GM12878 (cell line): ENCODE measurements around the gene RASGEF1B. TPM values are rescaled to one million over a fixed set of nuclear protein-coding genes. Genes with fewer than 3 reads are reported as not detected.

ENCODE experiments used
- ATAC-seq: fragments of 200-7000 bp; cut with Tn5 transposase; 3 replicates; pipeline ENCODE4 v1.9.1; 2020; ENCODE audit warnings: mild to moderate bottlenecking, moderate library complexity
- BruUV-seq: library from RNA; stranded (reverse); fragments of 400-500 nt; replicated peaks from 2 replicates; lab custom pipeline; 2021; lab: Mats Ljungman, UMichigan
- CTCF ChIA-PET: fragments of 300-600 bp; sonication (Branson Sonifier 250); formaldehyde crosslinking; extraction: SDS; loops from one replicate; lab custom pipeline; 2021; ENCODE audit warnings: inconsistent platforms; lab: Yijun Ruan, JAX
- POLR2A ChIA-PET: fragments of 350-600 bp; formaldehyde crosslinking; extraction: SDS; loops from one replicate; lab custom pipeline; 2021; ENCODE audit warnings: inconsistent platforms; lab: Charles Lee
- RAD21 ChIA-PET: fragments of 300-600 bp; sonication (Branson Sonifier 250); formaldehyde crosslinking; loops from one replicate; lab custom pipeline; 2023; ENCODE audit warnings: antibody characterized with exemption; ENCODE audit not compliant: unreplicated experiment; lab: Charles Lee
- SMC1A ChIA-PET: fragments of 300-600 bp; sonication (Branson Sonifier 250); formaldehyde crosslinking; loops from one replicate; lab custom pipeline; 2023; ENCODE audit not compliant: unreplicated experiment, uncharacterized antibody; lab: Charles Lee
- DNase-seq: peaks from one replicate; pipeline ENCODE4 v3.0.0-alpha.2; 2011; ENCODE audit warnings: low read depth, low spot score
- FAIRE-seq: peaks from 3 replicates; lab custom pipeline; 2011; peaks lifted over from hg19 to GRCh38; lab: Jason Lieb, UNC
- H2AFZ ChIP-seq: 2 replicates; pipeline ENCODE4 v1.6.0; 2011; ENCODE audit warnings: low read depth, low read length, control low read depth; ENCODE audit not compliant: control insufficient read depth
- H3K27ac ChIP-seq: 2 replicates; pipeline ENCODE4 v1.5.1; 2011; ENCODE audit warnings: control low read depth; ENCODE audit not compliant: control insufficient read depth, insufficient read depth
- H3K27me3 ChIP-seq, 2 experiments: replicated peaks in 1 of 2; 2 replicates each; pipeline versions ENCODE4 v1.6.0 to v1.6.1; 2011; ENCODE audit warnings: low read length in 1 of 2; ENCODE audit not compliant: control insufficient read depth in 2 of 2, insufficient read depth in 2 of 2
- H3K36me3 ChIP-seq, 2 experiments: 2 replicates each; pipeline ENCODE4 v1.5.1; 2011; ENCODE audit warnings: low read length in 1 of 2; ENCODE audit not compliant: control insufficient read depth in 2 of 2, insufficient read depth in 2 of 2
- H3K4me1 ChIP-seq: 2 replicates; pipeline ENCODE4 v1.6.1; 2011; ENCODE audit warnings: mild to moderate bottlenecking, low read length, moderate library complexity, mixed read lengths; ENCODE audit not compliant: control insufficient read depth, insufficient read depth
- H3K4me2 ChIP-seq: 2 replicates; pipeline ENCODE4 v1.6.0; 2011; ENCODE audit warnings: control low read depth; ENCODE audit not compliant: control insufficient read depth, insufficient read depth
- H3K4me3 ChIP-seq: fragments of 200-600 bp; sonication (generic); 2 replicates; pipeline ENCODE4 v1.5.1; 2016
- H3K79me2 ChIP-seq: 2 replicates; pipeline ENCODE4 v1.6.0; 2011; ENCODE audit warnings: low read length; ENCODE audit not compliant: control insufficient read depth, insufficient read depth
- H3K9ac ChIP-seq: 2 replicates; pipeline ENCODE4 v1.8.0; 2011; ENCODE audit warnings: low read length, control low read depth, mixed read lengths; ENCODE audit not compliant: control insufficient read depth, insufficient read depth
- H3K9me3 ChIP-seq: replicated peaks from 3 replicates; pipeline ENCODE4 v1.5.1; 2011; ENCODE audit warnings: mild to moderate bottlenecking, low read length; ENCODE audit not compliant: control insufficient read depth, insufficient read depth
- H4K20me1 ChIP-seq: 2 replicates; pipeline ENCODE4 v1.6.0; 2011; ENCODE audit not compliant: control insufficient read depth, insufficient read depth
- CBFB ChIP-seq: IDR thresholded peaks from 2 replicates; pipeline ENCODE4 v1.6.1; 2016; ENCODE audit warnings: antibody characterized with exemption, low read depth
- CBX5 ChIP-seq: sonication (generic); IDR thresholded peaks from 2 replicates; pipeline ENCODE4 v1.6.1; 2016; ENCODE audit warnings: low read depth, moderate library complexity, mild to moderate bottlenecking, inconsistent platforms
- ELK1 ChIP-seq: IDR thresholded peaks from 2 replicates; pipeline ENCODE4 v1.6.1; 2012; ENCODE audit warnings: low read depth, low read length, improper control_type of control experiment
- ETV6 ChIP-seq, 2 experiments: fragments of 450-650 bp in 1 of 2; IDR thresholded peaks in 1 of 2; conservative IDR thresholded peaks in 1 of 2; 2 replicates each; pipeline ENCODE4 v1.6.1; 2014; ENCODE audit warnings: antibody characterized with exemption in 1 of 2, borderline replicate concordance in 1 of 2, low read depth in 1 of 2, mild to moderate bottlenecking in 1 of 2, moderate library complexity in 1 of 2
- LARP7 ChIP-seq: fragments of 450-650 bp; IDR thresholded peaks from 2 replicates; pipeline ENCODE4 v1.6.1; 2017; ENCODE audit warnings: mild to moderate bottlenecking
- MEF2B ChIP-seq: fragments of 450-650 bp; IDR thresholded peaks from 2 replicates; pipeline ENCODE4 v1.6.1; 2018; ENCODE audit warnings: mild to moderate bottlenecking, moderate library complexity; ENCODE audit not compliant: partially characterized antibody, poor library complexity, severe bottlenecking
- RAD51 ChIP-seq: fragments of 450-650 bp; IDR thresholded peaks from 2 replicates; pipeline ENCODE4 v1.6.1; 2016; ENCODE audit warnings: moderate library complexity, mild to moderate bottlenecking, inconsistent platforms
- RELA ChIP-seq: fragments of 450-650 bp; IDR thresholded peaks from 2 replicates; pipeline ENCODE4 v1.8.0; 2014; ENCODE audit warnings: borderline replicate concordance; ENCODE audit not compliant: partially characterized antibody
- SP1 ChIP-seq: IDR thresholded peaks from one replicate; pipeline ENCODE4 v1.6.1; 2011; ENCODE audit warnings: low read depth, low read length
- in situ Hi-C: fragments of 300-500 bp; cut with MboI; formaldehyde crosslinking; loops from 9 replicates; pipeline ENCODE4 v1.14.3; 2018; ENCODE audit warnings: mixed read lengths
- intact Hi-C: fragments of 100-400 bp; cut with micrococcal nuclease; formaldehyde crosslinking; loops from one replicate; pipeline ENCODE4 v1.14.2; 2022; ENCODE audit not compliant: unreplicated experiment
- polyA plus RNA-seq, 11 experiments: library from polyadenylated mRNA; depleted of rRNA in 4 of 11; unstranded in 6 of 11; stranded (reverse) in 5 of 11; fragments of >200 nt; fragmentation: Nextera tagmentation in 4 of 11; fragmentation: Illumina TruSeq in 1 of 11; extraction: Ambion mirVana in 4 of 11; extraction: Trizol in 1 of 11; gene quantifications; 1 replicate in 1 of 11; 2 replicates in 10 of 11; pipeline versions ENCODE4 v1.2.1 to v1.2.3, GENCODE V29; 2011 to 2016; ENCODE audit warnings: inconsistent platforms in 2 of 11, missing spikeins in 2 of 11, low read depth in 1 of 11
- total RNA-seq, 4 experiments: library from RNA; depleted of rRNA in 3 of 4; stranded (reverse); fragments of >200 nt in 3 of 4; fragmentation: Illumina TruSeq in 1 of 4; extraction: Trizol in 1 of 4; gene quantifications; 2 replicates each; pipeline versions ENCODE4 v1.2.1 to v1.2.3, GENCODE V29; 2013 to 2021

RASGEF1B gene
- total and polyA plus RNA-seq, 10 of the 15 experiments (the other 5 are each of a cell fraction or from before 2014, with no cell fraction given) = 0.03 to 0.24 (median 0.10) TPM; not detected in 2

DNA sequence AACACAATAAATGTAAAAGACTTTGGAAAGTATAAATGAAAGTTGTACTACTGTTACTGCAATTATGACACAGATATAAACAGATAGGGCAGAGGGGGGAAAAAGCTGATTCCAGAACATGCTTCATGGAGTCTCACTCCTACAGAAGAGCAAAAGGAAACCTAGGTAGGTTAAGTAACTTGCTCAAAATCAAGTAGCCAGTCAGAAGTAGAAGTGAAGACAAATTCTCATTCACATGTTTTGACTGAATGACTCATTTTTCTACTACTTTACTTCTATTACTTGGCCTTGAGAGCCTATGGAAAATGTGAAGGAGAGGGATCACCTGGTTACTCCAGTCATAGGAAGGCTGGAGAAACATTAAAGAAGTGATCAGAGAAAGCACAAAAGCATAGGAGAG, 23.6 kb upstream of the RASGEF1B start:
- H3K36me3 ChIP-seq = no peaks in the 10 kb centered on the region
- ChIA-PET POLR2A (no interaction called here), CTCF (no interaction called here), SMC1A (no interaction called here), RAD21 (no interaction called here)
- H3K4me2 ChIP-seq = no peak overlapping the region
- intact Hi-C loops (no loop called here), in situ Hi-C loops (no loop called here)
- no peaks in the 10 kb centered on the region for H3K79me2 ChIP-seq
- no peaks in the 10 kb centered on the region; the same call in 1 of the 2 replicates for H3K4me1 ChIP-seq
- no peaks in the 10 kb centered on the region; a peak in 1 of 4 replicates for H3K27me3 ChIP-seq
- FAIRE-seq (no peak), DNase-seq (no peak), ATAC-seq (no peak)
- no peak overlapping the region for H3K4me3 ChIP-seq
- no peaks in the 10 kb centered on the region for H4K20me1 ChIP-seq
- no peaks in the 10 kb centered on the region for H3K9me3 ChIP-seq
- H2AFZ ChIP-seq = no peak overlapping the region
- BruUV-seq = no TSS peak
- no peak overlapping the region for H3K9ac ChIP-seq
- H3K27ac ChIP-seq = no peak overlapping the region
- TF ChIP-seq SP1 (no peak), ELK1 (no peak), MEF2B (no peak), ETV6 (conservative IDR thresholded peaks at IDR 0.05 in 1 of 2, IDR thresholded peaks at IDR 0.05 in 1 of 2; ENCODE audit: borderline replicate concordance in 1 of 2, low read depth in 1 of 2) (no peak), RAD51 (no peak), CBFB (no peak), CBX5 (no peak), RELA (no peak), LARP7 (no peak)
